ENCODE measurements around the gene CCDC66. TPM values are rescaled to one million over a fixed set of nuclear protein-coding genes. Genes with fewer than 3 reads are reported as not detected.

Gene CCDC66
- total RNA-seq, 1 donor from 2014 or later: 11.6 TPM

- no peaks in the 10 kb centered on the region for H3K36me3 ChIP-seq (ENCODE audit: control insufficient read depth, insufficient read depth, low read length)
- no peak overlapping the region for H3K4me3 ChIP-seq (ENCODE audit: low read depth, low read length)
- H3K27me3 ChIP-seq (ENCODE audit: control insufficient read depth, insufficient read depth, low read length): no peaks in the 10 kb centered on the region
- TF ChIP-seq CTCF (IDR thresholded peaks at IDR 0.05; ENCODE audit: insufficient read depth, low read length, poor library complexity, severe bottlenecking): no peak
- DNase-seq (ENCODE audit: low read depth): no peak
Observed at GRCh38 chr3:56613016-56613415, 56.0 kb downstream of the CCDC66 start.

GRCh38 chr3:56616478-56617006 is 59.6 kb downstream of the CCDC66 start:
- no peak overlapping the region for H3K4me3 ChIP-seq (ENCODE audit: low read depth, low read length)
- no peak for TF ChIP-seq CTCF (IDR thresholded peaks at IDR 0.05; ENCODE audit: insufficient read depth, low read length, poor library complexity, severe bottlenecking)
- DNase-seq (ENCODE audit: low read depth): no peak
- H3K27me3 ChIP-seq (ENCODE audit: control insufficient read depth, insufficient read depth, low read length): no peaks in the 10 kb centered on the region
- no peaks in the 10 kb centered on the region for H3K36me3 ChIP-seq (ENCODE audit: control insufficient read depth, insufficient read depth, low read length)

- no peak for DNase-seq (ENCODE audit: low read depth)
- Histone ChIP-seq H3K4me3 (ENCODE audit: low read depth, low read length) (no peak overlapping the region), H3K36me3 (ENCODE audit: control insufficient read depth, insufficient read depth, low read length) (no peaks in the 10 kb centered on the region), H3K27me3 (ENCODE audit: control insufficient read depth, insufficient read depth, low read length) (no peaks in the 10 kb centered on the region)
- no peak for TF ChIP-seq CTCF (IDR thresholded peaks at IDR 0.05; ENCODE audit: insufficient read depth, low read length, poor library complexity, severe bottlenecking)
Observed at GRCh38 chr3:56620371-56620770, 63.4 kb downstream of the CCDC66 start.

GRCh38 chr3:56621681-56622080 is 64.7 kb downstream of the CCDC66 start:
- H3K27me3 ChIP-seq (ENCODE audit: control insufficient read depth, insufficient read depth, low read length): no peaks in the 10 kb centered on the region
- no peak overlapping the region for H3K4me3 ChIP-seq (ENCODE audit: low read depth, low read length)
- H3K36me3 ChIP-seq (ENCODE audit: control insufficient read depth, insufficient read depth, low read length): no peaks in the 10 kb centered on the region
- no peak for DNase-seq (ENCODE audit: low read depth)
- TF ChIP-seq CTCF (IDR thresholded peaks at IDR 0.05; ENCODE audit: insufficient read depth, low read length, poor library complexity, severe bottlenecking): no peak

- Histone ChIP-seq H3K4me3 (ENCODE audit: low read depth, low read length) (no peak overlapping the region), H3K27me3 (ENCODE audit: control insufficient read depth, insufficient read depth, low read length) (no peaks in the 10 kb centered on the region), H3K36me3 (ENCODE audit: control insufficient read depth, insufficient read depth, low read length) (no peaks in the 10 kb centered on the region)
- DNase-seq (ENCODE audit: low read depth): no peak
- TF ChIP-seq CTCF (IDR thresholded peaks at IDR 0.05; ENCODE audit: insufficient read depth, low read length, poor library complexity, severe bottlenecking): no peak
Observed at GRCh38 chr3:56622381-56622780, 65.4 kb downstream of the CCDC66 start.

GRCh38 chr3:56624725-56625124 is 67.8 kb downstream of the CCDC66 start:
- TF ChIP-seq CTCF (IDR thresholded peaks at IDR 0.05; ENCODE audit: insufficient read depth, low read length, poor library complexity, severe bottlenecking): no peak
- no peak for DNase-seq (ENCODE audit: low read depth)
- H3K27me3 ChIP-seq (ENCODE audit: control insufficient read depth, insufficient read depth, low read length): no peaks in the 10 kb centered on the region
- no peaks in the 10 kb centered on the region for H3K36me3 ChIP-seq (ENCODE audit: control insufficient read depth, insufficient read depth, low read length)
- H3K4me3 ChIP-seq (ENCODE audit: low read depth, low read length): no peak overlapping the region
